ENCODE measurements around the gene SFTPA1.
"Not testable (repeated sequence)": the region's sequence is repeated elsewhere in the genome, so short reads cannot be mapped to it uniquely, and the experiment has no call there.

The SFTPA1 gene

GRCh38 chr10:79611193-79611976, 646 bp downstream of the SFTPA1 start:
- DNase-seq, result not testable (repeated sequence)

DNA sequence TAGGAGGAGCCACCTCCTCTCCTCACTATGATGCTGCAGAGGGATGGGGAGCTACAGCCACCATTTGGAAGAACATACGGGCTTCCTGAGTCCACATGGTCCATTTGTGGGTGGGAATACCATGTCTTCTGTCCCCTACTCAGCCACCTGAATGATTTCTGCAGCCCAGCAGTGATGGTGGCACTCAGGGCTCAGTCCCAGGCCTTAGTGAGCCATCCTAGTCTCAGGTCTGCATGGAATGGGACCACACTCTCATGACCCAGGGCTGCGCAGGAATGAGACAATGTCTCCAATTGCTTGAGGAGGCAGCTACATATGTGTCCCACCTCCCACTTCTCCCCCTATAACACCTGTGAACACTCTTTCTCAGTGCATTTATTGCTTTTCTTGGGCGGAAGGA, 4.8 kb downstream of the SFTPA1 start:
- no peak for DNase-seq

GRCh38 chr10:79616164-79616563, 5.4 kb downstream of the SFTPA1 start:
- DNase-seq, result no peak

DNA sequence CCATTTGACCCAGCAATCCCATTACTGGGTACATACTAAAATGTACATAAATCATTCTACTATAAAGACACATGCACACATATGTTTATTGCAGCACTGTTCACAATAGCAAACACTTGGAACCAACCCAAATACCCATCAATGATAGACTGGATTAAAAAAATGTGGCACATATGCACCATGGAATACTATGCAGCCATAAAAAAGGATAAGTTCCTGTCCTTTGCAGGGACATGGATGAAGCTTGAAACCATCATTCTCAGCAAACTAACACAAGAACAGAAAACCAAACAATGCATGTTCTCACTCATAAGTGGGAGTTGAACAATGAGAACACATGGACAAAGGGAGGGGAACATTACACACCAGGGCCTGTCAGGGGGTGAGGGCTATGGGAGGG, 12.9 kb downstream of the SFTPA1 start:
- DNase-seq, result not testable (repeated sequence)

- no peak for DNase-seq
Observed at GRCh38 chr10:79627075-79627474, 16.3 kb downstream of the SFTPA1 start.

DNA sequence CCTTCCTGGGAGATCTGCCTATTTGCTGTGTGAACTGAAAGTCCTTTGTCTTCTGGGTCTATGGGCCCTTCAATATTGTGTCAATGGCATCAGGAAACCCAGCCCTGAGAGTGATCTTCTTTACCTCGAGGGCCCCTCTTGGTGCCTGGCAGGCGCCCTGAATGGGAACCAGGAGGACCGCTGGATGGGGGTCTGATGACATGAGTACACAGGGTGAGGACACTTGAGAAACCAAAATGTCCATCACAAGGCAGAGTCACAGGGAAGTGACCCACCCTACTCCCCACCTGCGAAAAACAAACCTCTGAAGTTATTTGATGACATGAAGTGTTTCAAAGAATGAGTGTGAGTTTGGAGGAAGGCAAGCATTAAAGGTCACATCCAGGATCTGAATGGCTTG, 17.3 kb downstream of the SFTPA1 start:
- no peak for DNase-seq

- DNase-seq, result no peak
Observed at GRCh38 chr10:79628988-79629954, 18.5 kb downstream of the SFTPA1 start.

GRCh38 chr10:79629955-79630327, 19.2 kb downstream of the SFTPA1 start:
- DNase-seq, result no peak

DNA sequence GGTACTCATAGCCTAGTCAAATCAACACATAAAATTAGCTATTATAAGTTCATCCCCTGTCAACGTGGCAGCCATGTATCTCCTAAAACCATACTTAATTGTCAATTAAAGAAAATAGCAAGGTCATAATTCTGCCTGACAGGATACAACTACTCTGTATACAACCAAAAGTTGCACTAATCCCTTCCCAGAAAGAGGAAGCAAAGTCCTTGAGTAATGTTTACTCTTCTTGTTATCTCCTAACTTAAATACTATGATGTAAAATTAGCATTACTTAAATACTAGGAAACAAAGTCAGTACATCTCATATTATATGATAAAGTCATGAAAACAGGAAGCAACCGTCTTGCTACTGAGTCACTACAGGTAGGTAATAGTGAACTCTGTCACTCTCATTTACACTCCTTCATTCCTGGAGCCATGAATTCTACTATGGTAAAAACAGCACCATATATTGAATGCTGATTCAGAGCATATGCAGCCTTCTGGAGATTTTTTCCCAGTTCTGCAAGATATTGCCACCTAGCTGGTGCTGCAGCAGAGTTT, 26.0 kb downstream of the SFTPA1 start:
- DNase-seq, result not testable (repeated sequence)

GRCh38 chr10:79638318-79638717, 27.6 kb downstream of the SFTPA1 start:
- no peak for DNase-seq

DNA sequence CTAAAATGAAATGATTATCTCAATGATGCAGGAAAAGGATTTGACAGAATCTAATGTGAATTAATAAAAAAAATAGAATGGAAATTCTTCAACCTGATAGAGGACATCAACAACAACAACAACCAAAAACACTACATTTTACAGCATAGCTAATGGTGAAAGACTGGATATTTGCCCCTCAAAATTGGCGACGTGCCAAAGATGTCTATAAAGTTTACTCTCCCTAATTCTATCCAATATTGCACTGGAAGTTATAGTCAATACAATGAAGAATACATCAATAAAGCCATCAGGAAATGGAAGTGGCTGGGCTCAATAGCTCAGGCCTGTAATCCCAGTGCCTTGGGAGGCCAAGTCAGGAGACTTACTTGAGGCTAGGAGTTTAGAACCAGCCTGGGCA, 42.0 kb downstream of the SFTPA1 start:
- not testable (repeated sequence) for DNase-seq

DNA sequence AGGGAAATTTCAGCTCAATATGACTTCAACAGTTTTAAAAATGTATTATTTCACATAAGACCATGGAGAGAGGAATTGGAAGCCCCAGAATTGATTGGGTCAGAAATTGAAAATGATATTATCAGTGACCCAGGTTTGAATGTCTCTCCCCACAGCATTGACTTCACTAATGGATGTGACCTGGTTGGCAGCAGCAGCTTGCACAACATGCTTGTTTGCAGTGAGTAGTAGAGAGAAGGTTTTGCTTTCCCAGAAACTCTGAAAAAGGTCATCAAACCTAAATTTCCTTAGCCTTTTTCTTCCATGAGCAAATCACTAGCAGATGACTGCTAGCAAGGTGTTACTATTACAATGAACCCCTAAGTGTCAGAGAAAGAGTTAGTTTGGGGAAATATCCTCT, 52.5 kb downstream of the SFTPA1 start:
- DNase-seq, result not testable (repeated sequence)

GRCh38 chr10:79664686-79665085, 53.9 kb downstream of the SFTPA1 start:
- not testable (repeated sequence) for DNase-seq

All from activated CD8-positive, alpha-beta memory T cell treated with anti-CD3 and anti-CD28 coated beads, Interleukin-2, amount 50 U/mL, for 48 hours (primary cell).